ENCODE results near the gene TNS1. TPM values are rescaled to one million over a fixed set of nuclear protein-coding genes. Genes with fewer than 3 reads are reported as not detected.
A peak's percentile ranks its signal among the peaks of the same experiment; 100 is the strongest.
"Not testable (repeated sequence)": the region's sequence is repeated elsewhere in the genome, so short reads cannot be mapped to it uniquely, and the experiment has no call there.

The TNS1 gene
- total and polyA plus RNA-seq, 7 experiments from 2014 or later: 0.50 to 5.0 (median 0.81) TPM; not detected in 2

- no peak for ATAC-seq
- intact Hi-C loops (cut with micrococcal nuclease): loop anchor here in 1 of 2 donors (5.0 kb wide), 1 partner anchor 265 kb away; no protein-coding TSS in a partner anchor
Measured at GRCh38 chr2:217787160-217787877, 215.5 kb downstream of the TNS1 start.

GRCh38 chr2:217786560-217786959, 216.2 kb downstream of the TNS1 start:
- ATAC-seq; H3K36me3 ChIP-seq (ENCODE audit: control insufficient read depth in 2 of 3, insufficient read depth in 3 of 3, low read length in 3 of 3); H3K27ac ChIP-seq (ENCODE audit: low read depth, low read length); H3K27me3 ChIP-seq (ENCODE audit: control insufficient read depth in 2 of 2, insufficient read depth in 2 of 2, low read length in 2 of 2); POLR2A ChIA-PET; H3K9me3 ChIP-seq (ENCODE audit: control insufficient read depth in 2 of 3, low read length in 3 of 3); H3K36me3 Mint-ChIP-seq; H3K27ac Mint-ChIP-seq; DNase-seq; H3K4me3 ChIP-seq (ENCODE audit: low read length); H3K4me1 ChIP-seq (ENCODE audit: control insufficient read depth in 2 of 2, insufficient read depth in 2 of 2, low read length in 2 of 2); H3K4me3 Mint-ChIP-seq: not testable (repeated sequence)
- CTCF ChIA-PET: interaction anchor here (1.1 to 3.0 kb wide), 5 partner anchors 100 to 282 kb away, joined by 4 to 28 read pairs (median 5); partner anchors contain the start of gene RUFY4
- intact Hi-C loops (cut with micrococcal nuclease): loop anchor here in 1 of 2 donors (5.0 kb wide), 1 partner anchor 266 kb away; no protein-coding TSS in a partner anchor
- peaks cover 0 to 19% (median 10%) of the 10 kb centered on the region in 11 donors for H3K9me3 Mint-ChIP-seq
- H3K27me3 Mint-ChIP-seq: peaks cover 0 to 11% (median under 1%) of the 10 kb centered on the region in 5 donors
- peaks cover 8 to 33% (median 22%) of the 10 kb centered on the region in 7 donors for H3K4me1 Mint-ChIP-seq

More at GRCh38 chr2:217787160-217787877, 215.5 kb downstream of the TNS1 start:
- H3K4me3 Mint-ChIP-seq: peak overlapping the region in 1 of 10 donors; percentile 33
- H3K36me3 Mint-ChIP-seq: peaks cover 0 to 6% (median 6%) of the 10 kb centered on the region in 5 donors
- ChIA-PET POLR2A (no interaction called here), CTCF (interaction anchor here (1.8 to 3.0 kb wide), 4 partner anchors 100 to 248 kb away, joined by 5 to 28 read pairs (median 8); no protein-coding TSS in a partner anchor)
- Histone ChIP-seq H3K36me3 (ENCODE audit: control insufficient read depth in 2 of 3, insufficient read depth in 3 of 3, low read length in 3 of 3) (no peaks in the 10 kb centered on the region), H3K27me3 (ENCODE audit: control insufficient read depth in 2 of 2, insufficient read depth in 2 of 2, low read length in 2 of 2) (no peaks in the 10 kb centered on the region), H3K4me3 (ENCODE audit: low read length) (no peak overlapping the region), H3K4me1 (ENCODE audit: control insufficient read depth in 2 of 2, insufficient read depth in 2 of 2, low read length in 2 of 2) (peaks cover 5% of the 10 kb centered on the region in 2 donors), H3K27ac (ENCODE audit: low read depth, low read length) (no peak overlapping the region), H3K9me3 (ENCODE audit: control insufficient read depth in 2 of 3, low read length in 3 of 3) (no peaks in the 10 kb centered on the region)
- H3K9me3 Mint-ChIP-seq: peaks cover 0 to 19% (median 10%) of the 10 kb centered on the region in 11 donors
- H3K4me1 Mint-ChIP-seq: peaks cover 8 to 33% (median 22%) of the 10 kb centered on the region in 7 donors
- H3K27ac Mint-ChIP-seq: no peak overlapping the region
- H3K27me3 Mint-ChIP-seq: peaks cover 0 to 11% (median 0%) of the 10 kb centered on the region in 5 donors
- DNase-seq: no peak

GRCh38 chr2:217785544-217786045, 217.2 kb downstream of the TNS1 start:
- Mint-ChIP-seq H3K27ac (peak overlapping the region in 1 of 9 donors; percentile 59), H3K27me3 (peaks cover 0 to 15% (median 4%) of the 10 kb centered on the region in 5 donors), H3K4me1 (peaks cover 4 to 35% (median 25%) of the 10 kb centered on the region in 7 donors), H3K36me3 (peaks cover 4 to 12% (median 10%) of the 10 kb centered on the region in 5 donors), H3K4me3 (peak overlapping the region in 5 of 10 donors; percentile 2 to 32 (median 16)), H3K9me3 (peaks cover 0 to 19% (median 10%) of the 10 kb centered on the region in 11 donors)
- H3K9me3 ChIP-seq (ENCODE audit: control insufficient read depth in 2 of 3, low read length in 3 of 3): no peaks in the 10 kb centered on the region
- ChIA-PET POLR2A (no interaction called here), CTCF (interaction anchor here (0.6 to 3.0 kb wide), 13 partner anchors 9 to 1129 kb away, joined by 3 to 28 read pairs (median 4); partner anchors contain the start of gene RUFY4)
- H3K4me1 ChIP-seq (ENCODE audit: control insufficient read depth in 2 of 2, insufficient read depth in 2 of 2, low read length in 2 of 2): peaks cover 5% of the 10 kb centered on the region in 2 donors
- H3K27me3 ChIP-seq (ENCODE audit: control insufficient read depth in 2 of 2, insufficient read depth in 2 of 2, low read length in 2 of 2): no peaks in the 10 kb centered on the region
- ATAC-seq (peak; percentile 77), DNase-seq (peak; percentile 43 to 77 (median 64))
- H3K36me3 ChIP-seq (ENCODE audit: control insufficient read depth in 2 of 3, insufficient read depth in 3 of 3, low read length in 3 of 3): no peaks in the 10 kb centered on the region
- H3K27ac ChIP-seq (ENCODE audit: low read depth, low read length): no peak overlapping the region
- intact Hi-C loops (cut with micrococcal nuclease): loop anchor here (1.0 to 5.0 kb wide), 6 partner anchors 101 to 289 kb away; no protein-coding TSS in a partner anchor
- H3K4me3 ChIP-seq (ENCODE audit: low read length): no peak overlapping the region

GRCh38 chr2:217784996-217785543, 217.7 kb downstream of the TNS1 start:
- no peak overlapping the region for H3K4me3 ChIP-seq (ENCODE audit: low read length)
- H3K4me1 ChIP-seq (ENCODE audit: control insufficient read depth in 2 of 2, insufficient read depth in 2 of 2, low read length in 2 of 2): peaks cover 5% of the 10 kb centered on the region in 2 donors
- Mint-ChIP-seq H3K4me3 (peak overlapping the region in 5 of 10 donors; percentile 2 to 32 (median 16)), H3K9me3 (peaks cover 0 to 19% (median 10%) of the 10 kb centered on the region in 11 donors), H3K27me3 (peaks cover 0 to 16% (median 4%) of the 10 kb centered on the region in 5 donors), H3K4me1 (peaks cover 0 to 33% (median 23%) of the 10 kb centered on the region in 7 donors), H3K36me3 (peaks cover 4 to 12% (median 10%) of the 10 kb centered on the region in 5 donors), H3K27ac (peak overlapping the region in 1 of 9 donors; percentile 59)
- DNase-seq: peak in 1 of 9 donors; percentile 11
- no peaks in the 10 kb centered on the region for H3K36me3 ChIP-seq (ENCODE audit: control insufficient read depth in 2 of 3, insufficient read depth in 3 of 3, low read length in 3 of 3)
- H3K27ac ChIP-seq (ENCODE audit: low read depth, low read length): no peak overlapping the region
- ATAC-seq: peak; percentile 4
- no peaks in the 10 kb centered on the region for H3K27me3 ChIP-seq (ENCODE audit: control insufficient read depth in 2 of 2, insufficient read depth in 2 of 2, low read length in 2 of 2)
- CTCF ChIA-PET: interaction anchor here (0.7 to 3.0 kb wide), 12 partner anchors 9 to 1128 kb away, joined by 3 to 28 read pairs (median 4); partner anchors contain the start of gene RUFY4
- H3K9me3 ChIP-seq (ENCODE audit: control insufficient read depth in 2 of 3, low read length in 3 of 3): no peaks in the 10 kb centered on the region
- intact Hi-C loops (cut with micrococcal nuclease): loop anchor here (1.0 to 5.0 kb wide), 6 partner anchors 101 to 289 kb away; no protein-coding TSS in a partner anchor
- POLR2A ChIA-PET: no interaction called here

GRCh38 chr2:217783243-217783642, 219.6 kb downstream of the TNS1 start:
- ATAC-seq (no peak), DNase-seq (no peak)
- ChIA-PET POLR2A (no interaction called here), CTCF (interaction anchor here (0.7 kb wide), 1 partner anchor 19 kb away, joined by 5 read pairs; no protein-coding TSS in a partner anchor)
- Histone ChIP-seq H3K4me3 (ENCODE audit: low read length) (no peak overlapping the region), H3K4me1 (ENCODE audit: control insufficient read depth in 2 of 2, insufficient read depth in 2 of 2, low read length in 2 of 2) (peaks cover 0 to 5% of the 10 kb centered on the region in 2 donors), H3K9me3 (ENCODE audit: control insufficient read depth in 2 of 3, low read length in 3 of 3) (no peaks in the 10 kb centered on the region), H3K27me3 (ENCODE audit: control insufficient read depth in 2 of 2, insufficient read depth in 2 of 2, low read length in 2 of 2) (no peaks in the 10 kb centered on the region), H3K27ac (ENCODE audit: low read depth, low read length) (no peak overlapping the region), H3K36me3 (ENCODE audit: control insufficient read depth in 2 of 3, insufficient read depth in 3 of 3, low read length in 3 of 3) (no peaks in the 10 kb centered on the region)
- no peak overlapping the region for H3K4me3 Mint-ChIP-seq
- peaks cover 6 to 38% (median 19%) of the 10 kb centered on the region in 7 donors for H3K4me1 Mint-ChIP-seq
- H3K27me3 Mint-ChIP-seq: peaks cover 0 to 21% (median 5%) of the 10 kb centered on the region in 5 donors
- peaks cover 0 to 19% (median 10%) of the 10 kb centered on the region in 11 donors for H3K9me3 Mint-ChIP-seq
- intact Hi-C loops (cut with micrococcal nuclease): no loop called here
- peaks cover 4 to 12% (median 10%) of the 10 kb centered on the region in 5 donors for H3K36me3 Mint-ChIP-seq
- no peak overlapping the region for H3K27ac Mint-ChIP-seq

- no peak overlapping the region for H3K27ac Mint-ChIP-seq
- Histone ChIP-seq H3K27ac (ENCODE audit: low read depth, low read length) (no peak overlapping the region), H3K9me3 (ENCODE audit: control insufficient read depth in 2 of 3, low read length in 3 of 3) (no peaks in the 10 kb centered on the region), H3K4me1 (ENCODE audit: control insufficient read depth in 2 of 2, insufficient read depth in 2 of 2, low read length in 2 of 2) (no peaks in the 10 kb centered on the region), H3K4me3 (ENCODE audit: low read length) (no peak overlapping the region), H3K27me3 (ENCODE audit: control insufficient read depth in 2 of 2, insufficient read depth in 2 of 2, low read length in 2 of 2) (no peaks in the 10 kb centered on the region), H3K36me3 (ENCODE audit: control insufficient read depth in 2 of 3, insufficient read depth in 3 of 3, low read length in 3 of 3) (no peaks in the 10 kb centered on the region)
- no peak for DNase-seq
- peaks cover 3 to 23% (median 13%) of the 10 kb centered on the region in 7 donors for H3K4me1 Mint-ChIP-seq
- POLR2A ChIA-PET: no interaction called here
- no peak for ATAC-seq
- H3K27me3 Mint-ChIP-seq: peaks cover 0 to 14% (median under 1%) of the 10 kb centered on the region in 5 donors
- H3K36me3 Mint-ChIP-seq: peaks cover 2 to 17% (median 9%) of the 10 kb centered on the region in 5 donors
- peaks cover 0 to 5% (median 3%) of the 10 kb centered on the region in 11 donors for H3K9me3 Mint-ChIP-seq
- CTCF ChIA-PET: interaction anchor here (0.6 to 1.8 kb wide), 2 partner anchors 11 to 55 kb away, joined by 4 read pairs; no protein-coding TSS in a partner anchor
- intact Hi-C loops (cut with micrococcal nuclease): no loop called here
- no peak overlapping the region for H3K4me3 Mint-ChIP-seq
Measured at GRCh38 chr2:217777906-217778305, 224.9 kb downstream of the TNS1 start.
